Uterus (tissue), 4 donors: Measurements from ENCODE around the gene TMEM42. TPM values are rescaled to one million over a fixed set of nuclear protein-coding genes. Genes with fewer than 3 reads are reported as not detected.

Experiments used
- DNase-seq, 2 donors: peaks; one replicate each; pipeline ENCODE4 v3.0.0-alpha.2; 2019 to 2020
- H3K27ac ChIP-seq, 2 donors: fragments of 200-600 bp; sonication (generic); 1 replicate in 1 of 2; 2 replicates in 1 of 2; pipeline ENCODE4 v1.5.1; 2016 to 2018
- H3K27me3 ChIP-seq, 2 donors: fragments of 200-600 bp; sonication (generic); one replicate each; pipeline ENCODE4 v1.5.1; 2018 to 2019; ENCODE audit warnings: control low read depth in 1 of 2
- H3K36me3 ChIP-seq, 2 donors: fragments of 200-600 bp; sonication (generic); one replicate each; pipeline ENCODE4 v1.5.1; 2019; ENCODE audit warnings: control low read depth in 1 of 2
- H3K4me1 ChIP-seq, 2 donors: fragments of 200-600 bp; sonication (generic); one replicate each; pipeline ENCODE4 v1.5.1; 2018 to 2019; ENCODE audit warnings: control low read depth in 1 of 2
- H3K4me3 ChIP-seq, 2 donors: fragments of 200-600 bp; sonication (generic); 1 replicate in 1 of 2; 2 replicates in 1 of 2; pipeline ENCODE4 v1.5.1; 2018 to 2019; ENCODE audit warnings: mild to moderate bottlenecking in 1 of 2
- H3K9me3 ChIP-seq, 2 donors: fragments of 200-600 bp; sonication (generic); one replicate each; pipeline ENCODE4 v1.5.1; 2019; ENCODE audit warnings: control low read depth in 1 of 2
- CTCF ChIP-seq, 4 experiments: fragments of 200-600 bp in 2 of 4; fragments of 450-650 bp in 2 of 4; sonication (generic) in 2 of 4; IDR thresholded peaks; one replicate each; pipeline ENCODE4 v1.5.1; 2016 to 2019; ENCODE audit warnings: antibody characterized with exemption in 4 of 4, mild to moderate bottlenecking in 2 of 4, moderate library complexity in 1 of 4
- POLR2A ChIP-seq, 2 donors: fragments of 450-650 bp; IDR thresholded peaks; one replicate each; pipeline ENCODE4 v1.6.1; 2016; ENCODE audit warnings: antibody characterized with exemption in 2 of 2, mild to moderate bottlenecking in 1 of 2, moderate library complexity in 1 of 2
- intact Hi-C: fragments of 100-400 bp; cut with DNase I; formaldehyde crosslinking; loops from one replicate; pipeline ENCODE4 v1.15.1; 2023; ENCODE audit warnings: low total_unique reads
- total RNA-seq, 4 donors: library from RNA; depleted of rRNA in 3 of 4; stranded (reverse); fragments of >200 nt in 3 of 4; gene quantifications; one replicate each; pipeline versions ENCODE4 v1.1.0 to v1.2.4, GENCODE V29; 2014 to 2023
- donor health status: DM: yes; HTN: yes; CAD: no.

TMEM42 gene
- total RNA-seq, 4 donors from 2014 or later, result 2.6 to 14.9 (median 7.1) TPM

- no peak for DNase-seq
- H3K4me1 ChIP-seq, result no peaks in the 10 kb centered on the region
- H3K36me3 ChIP-seq, result no peaks in the 10 kb centered on the region
- H3K27ac ChIP-seq, result no peak overlapping the region
- H3K9me3 ChIP-seq, result no peaks in the 10 kb centered on the region
- intact Hi-C loops, result no loop called here
- no peak for TF ChIP-seq CTCF (IDR thresholded peaks at IDR 0.05)
- TF ChIP-seq POLR2A (IDR thresholded peaks at IDR 0.05), result no peak
- H3K4me3 ChIP-seq, result no peak overlapping the region
- H3K27me3 ChIP-seq, result no peaks in the 10 kb centered on the region
Observed at GRCh38 chr3:44877333-44877732, 15.6 kb downstream of the TMEM42 start.

GRCh38 chr3:44880284-44880683 is 18.6 kb downstream of the TMEM42 start:
- TF ChIP-seq CTCF (IDR thresholded peaks at IDR 0.05) (no peak), POLR2A (IDR thresholded peaks at IDR 0.05) (no peak)
- Histone ChIP-seq H3K4me3 (no peak overlapping the region), H3K4me1 (no peaks in the 10 kb centered on the region), H3K27ac (no peak overlapping the region), H3K9me3 (no peaks in the 10 kb centered on the region), H3K27me3 (no peaks in the 10 kb centered on the region), H3K36me3 (no peaks in the 10 kb centered on the region)
- intact Hi-C loops, result no loop called here
- DNase-seq, result no peak

GRCh38 chr3:44883213-44883955 is 21.7 kb downstream of the TMEM42 start:
- intact Hi-C loops, result no loop called here
- no peak overlapping the region for H3K27ac ChIP-seq

GRCh38 chr3:44883999-44884431 is 22.3 kb downstream of the TMEM42 start:
- no peak for DNase-seq
- Histone ChIP-seq H3K27ac (no peak overlapping the region), H3K36me3 (no peaks in the 10 kb centered on the region), H3K27me3 (no peaks in the 10 kb centered on the region), H3K4me1 (no peaks in the 10 kb centered on the region), H3K9me3 (no peaks in the 10 kb centered on the region), H3K4me3 (no peak overlapping the region)
- TF ChIP-seq CTCF (IDR thresholded peaks at IDR 0.05) (no peak), POLR2A (IDR thresholded peaks at IDR 0.05) (no peak)
- intact Hi-C loops, result no loop called here

More at GRCh38 chr3:44883213-44883955, 21.7 kb downstream of the TMEM42 start:
- no peak for TF ChIP-seq POLR2A (IDR thresholded peaks at IDR 0.05)
- TF ChIP-seq CTCF (IDR thresholded peaks at IDR 0.05), result no peak
- Histone ChIP-seq H3K27me3 (no peaks in the 10 kb centered on the region), H3K4me1 (no peaks in the 10 kb centered on the region), H3K36me3 (no peaks in the 10 kb centered on the region), H3K9me3 (no peaks in the 10 kb centered on the region), H3K4me3 (no peak overlapping the region)
- DNase-seq, result no peak

GRCh38 chr3:44885618-44886017 is 23.9 kb downstream of the TMEM42 start:
- intact Hi-C loops, result no loop called here
- no peak for DNase-seq
- Histone ChIP-seq H3K4me3 (no peak overlapping the region), H3K9me3 (no peaks in the 10 kb centered on the region), H3K36me3 (no peaks in the 10 kb centered on the region), H3K27ac (no peak overlapping the region), H3K4me1 (no peaks in the 10 kb centered on the region), H3K27me3 (no peaks in the 10 kb centered on the region)
- TF ChIP-seq CTCF (IDR thresholded peaks at IDR 0.05) (no peak), POLR2A (IDR thresholded peaks at IDR 0.05) (no peak)
